Superior temporal gyrus (tissue), 1 donor: ENCODE measurements around the gene CLEC10A.
A peak's percentile ranks its signal among the peaks of the same experiment; 100 is the strongest.

Experiments
- DNase-seq: peaks from one replicate; pipeline ENCODE4 v3.0.0-alpha.2; 2016; ENCODE audit errors: extremely low spot score

Gene CLEC10A

GRCh38 chr17:7038025-7038862, 41.8 kb downstream of the CLEC10A start:
- no peak for DNase-seq

GRCh38 chr17:7035591-7036368, 44.3 kb downstream of the CLEC10A start, which contains the start of gene SLC16A13:
SLC16A13 (plus strand) TSS chr17:7036015; CDS start chr17:7036383, 368 bp downstream.
- peak; percentile 89 for DNase-seq

- DNase-seq = no peak
These were observed 45.0 kb downstream of the CLEC10A start for GRCh38 chr17:7034955-7035590.

GRCh38 chr17:7029659-7030058, 50.4 kb downstream of the CLEC10A start:
- no peak for DNase-seq

- DNase-seq = no peak
These were observed 51.0 kb downstream of the CLEC10A start for GRCh38 chr17:7029096-7029495.

GRCh38 chr17:7027335-7027734, 52.7 kb downstream of the CLEC10A start:
- no peak for DNase-seq

- no peak for DNase-seq
These were observed 53.5 kb downstream of the CLEC10A start for GRCh38 chr17:7026471-7027115.

- no peak for DNase-seq
These were observed 54.8 kb downstream of the CLEC10A start for GRCh38 chr17:7025245-7025644.
